ENCODE data around the gene C19orf53.

The C19orf53 gene

DNA sequence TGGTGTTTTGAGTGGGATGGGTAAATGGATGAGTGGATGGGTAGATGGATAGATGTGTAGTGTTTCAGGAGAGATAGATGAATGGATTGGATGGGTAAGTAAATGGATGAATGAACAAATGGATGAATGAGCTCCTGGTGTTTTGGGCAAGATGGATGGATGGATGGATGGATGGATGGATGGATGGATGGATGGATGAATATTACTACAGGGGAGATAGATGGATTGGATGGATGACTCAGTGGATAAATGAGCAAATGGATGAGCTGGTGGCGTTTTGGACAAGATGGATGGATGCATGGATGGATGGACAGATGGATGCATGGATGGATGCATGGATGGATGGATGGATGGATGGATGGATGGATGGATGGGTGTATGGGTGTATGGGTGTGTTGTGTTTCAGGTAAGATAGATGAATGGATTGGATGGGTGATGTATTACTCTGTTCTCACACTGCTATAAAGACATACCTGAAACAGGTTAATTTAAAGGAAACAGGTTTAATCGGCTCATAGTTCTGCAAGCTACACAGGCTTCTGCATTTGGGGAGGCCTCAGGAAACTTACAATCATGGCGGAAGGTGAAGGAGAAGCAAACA lies 33.3 kb downstream of the C19orf53 start:
- peaks cover 0 to 30% (median 15%) of the 10 kb centered on the region in 5 donors for H3K36me3 ChIP-seq (ENCODE audit: control insufficient read depth in 5 of 5, insufficient read depth in 5 of 5, low read length in 5 of 5)

DNA sequence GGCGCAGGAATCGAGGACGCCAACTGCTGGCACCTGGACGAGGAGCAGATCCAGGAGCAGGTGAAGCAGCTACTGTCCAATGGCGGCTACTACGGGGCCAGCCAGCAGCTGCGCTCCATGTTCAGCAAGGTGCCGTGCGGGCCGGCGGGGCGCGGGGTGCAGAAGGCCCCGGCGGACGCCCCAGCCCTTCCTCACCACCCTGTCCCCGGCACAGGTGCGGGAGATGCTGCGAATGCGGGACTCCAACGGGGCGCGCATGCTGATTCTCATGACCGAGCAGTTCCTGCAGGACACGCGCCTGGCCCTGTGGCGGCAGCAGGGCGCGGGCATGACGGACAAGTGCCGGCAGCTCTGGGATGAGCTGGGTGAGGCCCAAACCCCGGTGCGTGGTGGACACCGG lies 34.6 kb downstream of the C19orf53 start:
- peaks cover 0 to 39% (median 17%) of the 10 kb centered on the region in 5 donors for H3K36me3 ChIP-seq (ENCODE audit: control insufficient read depth in 5 of 5, insufficient read depth in 5 of 5, low read length in 5 of 5)
- no peaks in the 10 kb centered on the region for H3K27me3 ChIP-seq (ENCODE audit: control insufficient read depth in 5 of 5, insufficient read depth in 4 of 5, low read length in 5 of 5)
- H3K9ac ChIP-seq (ENCODE audit: low read length in 5 of 5) = no peak overlapping the region
- no peaks in the 10 kb centered on the region for H3K4me1 ChIP-seq (ENCODE audit: control insufficient read depth in 5 of 5, insufficient read depth in 5 of 5, low read length in 5 of 5)
- no peak overlapping the region for H3K4me3 ChIP-seq (ENCODE audit: low read depth in 1 of 5, low read length in 5 of 5)
- H3K27ac ChIP-seq (ENCODE audit: low read depth, low read length) = no peak overlapping the region
- peaks cover 0 to 2% (median 0%) of the 10 kb centered on the region in 5 donors for H3K9me3 ChIP-seq (ENCODE audit: control insufficient read depth in 5 of 5, low read length in 5 of 5)

More for the DNA sequence above, 33.3 kb downstream of the C19orf53 start:
- Histone ChIP-seq H3K27ac (ENCODE audit: low read depth, low read length) (no peak overlapping the region), H3K4me3 (ENCODE audit: low read depth in 1 of 5, low read length in 5 of 5) (no peak overlapping the region), H3K4me1 (ENCODE audit: control insufficient read depth in 5 of 5, insufficient read depth in 5 of 5, low read length in 5 of 5) (no peaks in the 10 kb centered on the region), H3K9ac (ENCODE audit: low read length in 5 of 5) (no peak overlapping the region), H3K27me3 (ENCODE audit: control insufficient read depth in 5 of 5, insufficient read depth in 4 of 5, low read length in 5 of 5) (no peaks in the 10 kb centered on the region), H3K9me3 (ENCODE audit: control insufficient read depth in 5 of 5, low read length in 5 of 5) (no peaks in the 10 kb centered on the region)

- peaks cover 0 to 36% (median 16%) of the 10 kb centered on the region in 5 donors for H3K36me3 ChIP-seq (ENCODE audit: control insufficient read depth in 5 of 5, insufficient read depth in 5 of 5, low read length in 5 of 5)
- peaks cover 0 to 2% (median 0%) of the 10 kb centered on the region in 5 donors for H3K9me3 ChIP-seq (ENCODE audit: control insufficient read depth in 5 of 5, low read length in 5 of 5)
- H3K4me1 ChIP-seq (ENCODE audit: control insufficient read depth in 5 of 5, insufficient read depth in 5 of 5, low read length in 5 of 5) = no peaks in the 10 kb centered on the region
- no peak overlapping the region for H3K9ac ChIP-seq (ENCODE audit: low read length in 5 of 5)
- no peak overlapping the region for H3K27ac ChIP-seq (ENCODE audit: low read depth, low read length)
- no peak overlapping the region for H3K4me3 ChIP-seq (ENCODE audit: low read depth in 1 of 5, low read length in 5 of 5)
- H3K27me3 ChIP-seq (ENCODE audit: control insufficient read depth in 5 of 5, insufficient read depth in 4 of 5, low read length in 5 of 5) = no peaks in the 10 kb centered on the region
Measured at GRCh38 chr19:13812544-13812943, 38.3 kb downstream of the C19orf53 start.

DNA sequence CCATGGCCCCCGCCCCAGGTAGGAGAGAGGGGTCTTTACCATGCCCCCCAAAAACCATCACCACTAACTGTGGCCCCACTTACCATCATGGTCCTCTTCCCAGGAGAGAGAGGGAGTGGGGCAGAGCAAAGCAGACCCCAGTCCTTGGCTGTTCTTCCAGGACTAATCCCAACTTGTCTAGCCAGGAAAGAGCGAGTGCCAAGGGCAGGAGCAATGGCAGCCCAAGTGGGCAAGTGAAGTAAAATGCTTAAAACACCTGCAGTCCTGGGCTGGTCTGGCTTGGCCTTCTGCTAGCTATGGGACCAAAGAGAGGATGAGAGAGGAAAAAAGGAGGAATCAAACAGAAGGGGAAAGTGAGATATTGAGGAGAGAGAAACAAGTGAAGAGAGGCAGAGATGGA lies 38.9 kb downstream of the C19orf53 start:
- Histone ChIP-seq H3K4me3 (ENCODE audit: low read depth in 1 of 5, low read length in 5 of 5) (no peak overlapping the region), H3K36me3 (ENCODE audit: control insufficient read depth in 5 of 5, insufficient read depth in 5 of 5, low read length in 5 of 5) (peaks cover 0 to 35% (median 16%) of the 10 kb centered on the region in 5 donors), H3K9ac (ENCODE audit: low read length in 5 of 5) (no peak overlapping the region), H3K4me1 (ENCODE audit: control insufficient read depth in 5 of 5, insufficient read depth in 5 of 5, low read length in 5 of 5) (no peaks in the 10 kb centered on the region), H3K27me3 (ENCODE audit: control insufficient read depth in 5 of 5, insufficient read depth in 4 of 5, low read length in 5 of 5) (no peaks in the 10 kb centered on the region), H3K27ac (ENCODE audit: low read depth, low read length) (no peak overlapping the region), H3K9me3 (ENCODE audit: control insufficient read depth in 5 of 5, low read length in 5 of 5) (peaks cover 0 to 2% (median 0%) of the 10 kb centered on the region in 5 donors)

GRCh38 chr19:13814550-13814949 lies 40.3 kb downstream of the C19orf53 start:
- H3K27me3 ChIP-seq (ENCODE audit: control insufficient read depth in 5 of 5, insufficient read depth in 4 of 5, low read length in 5 of 5) = no peaks in the 10 kb centered on the region
- no peak overlapping the region for H3K27ac ChIP-seq (ENCODE audit: low read depth, low read length)
- H3K4me3 ChIP-seq (ENCODE audit: low read depth in 1 of 5, low read length in 5 of 5) = no peak overlapping the region
- H3K36me3 ChIP-seq (ENCODE audit: control insufficient read depth in 5 of 5, insufficient read depth in 5 of 5, low read length in 5 of 5) = peaks cover 0 to 26% (median 8%) of the 10 kb centered on the region in 5 donors
- peaks cover 0 to 2% (median 0%) of the 10 kb centered on the region in 5 donors for H3K9me3 ChIP-seq (ENCODE audit: control insufficient read depth in 5 of 5, low read length in 5 of 5)
- H3K9ac ChIP-seq (ENCODE audit: low read length in 5 of 5) = no peak overlapping the region
- no peaks in the 10 kb centered on the region for H3K4me1 ChIP-seq (ENCODE audit: control insufficient read depth in 5 of 5, insufficient read depth in 5 of 5, low read length in 5 of 5)

DNA sequence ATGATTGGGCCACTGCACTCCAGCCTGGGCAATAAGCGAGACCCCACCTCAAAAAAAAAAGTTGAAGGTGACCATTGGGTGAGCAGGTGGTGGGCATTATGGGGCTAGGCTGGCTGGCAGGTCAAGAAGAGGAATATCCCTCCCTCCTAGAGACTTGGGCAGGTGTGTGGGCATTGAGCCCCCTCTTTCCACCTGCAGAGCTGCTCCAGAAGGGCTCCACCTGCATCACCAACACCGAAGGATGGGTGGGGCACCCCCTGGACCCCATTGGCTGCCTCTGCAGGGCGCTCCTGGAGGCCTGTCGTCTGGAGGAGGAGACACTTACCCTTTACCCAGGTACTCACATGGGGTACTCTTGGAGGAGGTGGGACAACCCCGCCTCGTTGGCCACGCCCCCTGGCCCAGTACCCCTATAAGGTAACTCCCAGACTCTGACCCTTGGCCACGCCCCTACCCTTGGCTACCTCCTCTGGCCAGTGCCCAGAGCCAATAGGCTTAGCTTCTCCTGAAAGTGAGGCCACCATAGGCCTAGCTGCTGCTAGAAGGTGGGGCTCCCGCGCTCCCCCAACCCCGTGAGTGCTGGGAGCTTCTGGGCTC lies 42.9 kb downstream of the C19orf53 start:
- Histone ChIP-seq H3K9me3 (ENCODE audit: control insufficient read depth in 5 of 5, low read length in 5 of 5) (peaks cover 0 to 2% (median 0%) of the 10 kb centered on the region in 5 donors), H3K4me1 (ENCODE audit: control insufficient read depth in 5 of 5, insufficient read depth in 5 of 5, low read length in 5 of 5) (peaks cover 0 to 2% (median 2%) of the 10 kb centered on the region in 5 donors), H3K27me3 (ENCODE audit: control insufficient read depth in 5 of 5, insufficient read depth in 4 of 5, low read length in 5 of 5) (no peaks in the 10 kb centered on the region), H3K27ac (ENCODE audit: low read depth, low read length) (no peak overlapping the region), H3K9ac (ENCODE audit: low read length in 5 of 5) (no peak overlapping the region), H3K4me3 (ENCODE audit: low read depth in 1 of 5, low read length in 5 of 5) (peak overlapping the region in 1 of 5 donors; percentile 21), H3K36me3 (ENCODE audit: control insufficient read depth in 5 of 5, insufficient read depth in 5 of 5, low read length in 5 of 5) (peaks cover 0 to 23% (median 5%) of the 10 kb centered on the region in 5 donors)

DNA sequence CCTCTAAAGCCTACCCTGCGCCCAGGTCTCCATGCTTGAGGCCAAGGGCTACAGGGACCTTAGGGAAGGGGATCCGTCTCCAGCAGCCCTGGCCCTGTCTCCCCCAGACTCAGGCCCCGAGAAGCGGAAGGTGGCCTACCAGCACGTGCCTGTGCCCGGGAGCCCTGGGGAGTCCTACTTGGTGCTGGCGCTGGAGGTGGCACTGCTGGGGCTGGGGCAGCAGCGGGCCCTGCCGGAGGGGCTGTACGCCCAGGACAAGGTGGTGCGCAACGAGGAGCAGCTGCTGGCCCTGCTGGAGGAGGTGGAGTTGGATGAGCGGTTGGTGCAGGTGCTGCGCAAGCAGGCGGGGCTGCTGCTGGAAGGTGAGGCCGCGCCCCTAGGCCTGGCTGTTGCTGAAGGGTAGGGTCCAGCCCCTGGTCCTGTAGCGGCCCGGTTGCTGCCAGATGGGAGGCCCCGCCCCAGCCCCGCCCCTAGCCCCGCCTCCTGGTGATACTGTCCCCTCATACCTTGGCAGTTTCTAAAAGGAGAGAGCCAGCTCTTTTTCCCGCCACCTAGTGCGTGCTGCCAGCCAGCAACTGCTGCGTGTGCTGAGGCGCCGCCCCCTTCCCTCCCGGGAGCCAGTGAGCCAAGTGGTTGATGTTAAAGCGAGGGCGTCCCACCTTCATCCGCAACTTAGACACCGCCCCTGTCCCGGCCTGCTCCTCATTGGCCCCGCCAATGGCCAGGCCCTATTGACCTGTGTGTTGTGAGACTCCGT lies 43.5 kb downstream of the C19orf53 start:
- H3K36me3 ChIP-seq (ENCODE audit: control insufficient read depth in 5 of 5, insufficient read depth in 5 of 5, low read length in 5 of 5) = peaks cover 0 to 20% (median 4%) of the 10 kb centered on the region in 5 donors
- H3K4me3 ChIP-seq (ENCODE audit: low read depth in 1 of 5, low read length in 5 of 5) = peak overlapping the region in 1 of 5 donors; percentile 21
- H3K9ac ChIP-seq (ENCODE audit: low read length in 5 of 5) = no peak overlapping the region
- no peak overlapping the region for H3K27ac ChIP-seq (ENCODE audit: low read depth, low read length)
- H3K9me3 ChIP-seq (ENCODE audit: control insufficient read depth in 5 of 5, low read length in 5 of 5) = peaks cover 0 to 2% (median 0%) of the 10 kb centered on the region in 5 donors
- no peaks in the 10 kb centered on the region for H3K27me3 ChIP-seq (ENCODE audit: control insufficient read depth in 5 of 5, insufficient read depth in 4 of 5, low read length in 5 of 5)
- H3K4me1 ChIP-seq (ENCODE audit: control insufficient read depth in 5 of 5, insufficient read depth in 5 of 5, low read length in 5 of 5) = peaks cover under 1 to 7% (median 2%) of the 10 kb centered on the region in 5 donors

DNA sequence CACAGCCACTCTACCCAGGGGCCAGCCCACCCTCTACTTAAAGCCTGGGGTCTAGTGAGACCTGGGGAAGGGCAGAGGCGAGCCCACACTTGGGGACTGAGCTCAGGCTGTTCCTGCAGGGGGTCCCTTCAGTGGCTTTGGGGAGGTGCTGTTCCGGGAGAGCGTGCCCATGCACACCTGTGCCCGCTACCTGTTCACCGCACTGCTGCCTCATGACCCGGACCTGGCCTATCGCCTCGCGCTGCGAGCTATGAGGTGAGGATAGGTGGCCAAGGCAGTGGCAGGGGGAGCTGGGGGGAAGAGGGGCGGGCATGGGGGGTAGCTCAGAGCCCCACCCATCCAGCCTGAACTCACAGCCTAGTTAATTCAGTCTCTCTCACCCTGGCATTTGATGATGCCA lies 45.0 kb downstream of the C19orf53 start:
- Histone ChIP-seq H3K4me1 (ENCODE audit: control insufficient read depth in 5 of 5, insufficient read depth in 5 of 5, low read length in 5 of 5) (peaks cover 4 to 15% (median 9%) of the 10 kb centered on the region in 5 donors), H3K27ac (ENCODE audit: low read depth, low read length) (no peak overlapping the region), H3K9me3 (ENCODE audit: control insufficient read depth in 5 of 5, low read length in 5 of 5) (no peaks in the 10 kb centered on the region), H3K9ac (ENCODE audit: low read length in 5 of 5) (no peak overlapping the region), H3K4me3 (ENCODE audit: low read depth in 1 of 5, low read length in 5 of 5) (no peak overlapping the region), H3K36me3 (ENCODE audit: control insufficient read depth in 5 of 5, insufficient read depth in 5 of 5, low read length in 5 of 5) (peaks cover 0 to 14% (median 4%) of the 10 kb centered on the region in 5 donors), H3K27me3 (ENCODE audit: control insufficient read depth in 5 of 5, insufficient read depth in 4 of 5, low read length in 5 of 5) (no peaks in the 10 kb centered on the region)

DNA sequence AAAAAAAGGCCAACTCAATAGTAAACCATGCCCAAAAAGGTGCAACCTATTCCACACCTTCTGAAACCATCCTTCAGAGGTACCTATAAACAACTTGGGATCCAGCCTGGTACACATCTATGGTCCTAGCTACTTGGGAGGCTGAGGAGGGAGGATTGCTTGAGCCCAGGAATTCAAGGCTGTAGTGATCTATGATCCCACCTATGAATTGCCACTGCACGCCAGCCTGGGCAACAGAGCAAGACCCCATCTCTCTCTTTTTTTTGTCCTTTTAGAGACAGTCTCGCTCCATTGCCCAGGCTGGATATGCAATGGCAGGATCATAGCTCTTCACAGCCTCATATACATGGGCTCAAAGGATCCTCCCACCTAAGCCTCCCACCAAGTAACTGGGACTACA lies 47.0 kb downstream of the C19orf53 start:
- Histone ChIP-seq H3K27me3 (ENCODE audit: control insufficient read depth in 5 of 5, insufficient read depth in 4 of 5, low read length in 5 of 5) (no peaks in the 10 kb centered on the region), H3K4me1 (ENCODE audit: control insufficient read depth in 5 of 5, insufficient read depth in 5 of 5, low read length in 5 of 5) (peaks cover 4 to 15% (median 9%) of the 10 kb centered on the region in 5 donors), H3K9ac (ENCODE audit: low read length in 5 of 5) (no peak overlapping the region), H3K36me3 (ENCODE audit: control insufficient read depth in 5 of 5, insufficient read depth in 5 of 5, low read length in 5 of 5) (peaks cover 0 to 22% (median 4%) of the 10 kb centered on the region in 5 donors), H3K4me3 (ENCODE audit: low read depth in 1 of 5, low read length in 5 of 5) (no peak overlapping the region), H3K9me3 (ENCODE audit: control insufficient read depth in 5 of 5, low read length in 5 of 5) (no peaks in the 10 kb centered on the region), H3K27ac (ENCODE audit: low read depth, low read length) (no peak overlapping the region)

- Histone ChIP-seq H3K4me1 (ENCODE audit: control insufficient read depth in 5 of 5, insufficient read depth in 5 of 5, low read length in 5 of 5) (peaks cover 4 to 15% (median 9%) of the 10 kb centered on the region in 5 donors), H3K9me3 (ENCODE audit: control insufficient read depth in 5 of 5, low read length in 5 of 5) (no peaks in the 10 kb centered on the region), H3K9ac (ENCODE audit: low read length in 5 of 5) (peak overlapping the region in 1 of 5 donors; percentile 26), H3K27ac (ENCODE audit: low read depth, low read length) (no peak overlapping the region), H3K36me3 (ENCODE audit: control insufficient read depth in 5 of 5, insufficient read depth in 5 of 5, low read length in 5 of 5) (peaks cover 0 to 25% (median 12%) of the 10 kb centered on the region in 5 donors), H3K4me3 (ENCODE audit: low read depth in 1 of 5, low read length in 5 of 5) (no peak overlapping the region), H3K27me3 (ENCODE audit: control insufficient read depth in 5 of 5, insufficient read depth in 4 of 5, low read length in 5 of 5) (no peaks in the 10 kb centered on the region)
Measured at GRCh38 chr19:13823256-13823655, 49.0 kb downstream of the C19orf53 start.

All from subcutaneous abdominal adipose tissue (tissue), 5 donors.